ENCODE results near the gene GPATCH8.

GPATCH8 gene

DNA sequence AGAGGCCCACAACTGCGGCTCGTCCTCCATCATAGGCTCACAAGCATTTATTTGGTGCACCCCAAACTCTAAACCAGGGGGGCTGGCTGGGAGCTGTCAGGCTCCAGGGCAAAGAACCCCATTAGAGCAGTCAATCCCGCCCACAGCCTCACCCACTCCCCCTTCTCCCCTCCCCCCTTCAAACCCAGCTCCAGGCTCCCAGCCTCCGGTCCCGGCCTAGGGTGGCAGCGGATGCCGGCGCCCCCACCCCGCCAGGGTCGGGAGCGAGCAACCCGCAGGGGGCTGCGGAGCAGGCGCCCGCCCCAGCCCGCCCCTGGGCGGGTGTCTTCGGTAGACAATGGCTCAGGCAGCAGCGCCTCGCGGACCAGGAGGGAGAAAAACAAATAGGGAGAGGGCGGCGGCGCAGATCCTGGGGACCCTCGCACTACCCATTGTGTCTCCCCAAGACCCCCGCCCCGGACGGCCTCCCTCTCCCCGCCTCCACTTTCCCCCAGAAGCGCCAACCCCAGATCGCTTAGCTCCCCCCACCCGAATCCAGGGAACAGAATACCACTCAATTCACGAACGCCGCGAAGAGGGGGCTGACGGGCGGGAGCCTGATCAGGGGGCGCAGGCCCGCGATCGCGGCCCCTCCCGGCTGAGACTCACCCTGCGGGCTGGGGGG, 140.1 kb downstream of the GPATCH8 start:
- in situ Hi-C loops (cut with MboI; ENCODE audit: low sequenced_read_pairs, unreplicated experiment) = no loop called here
- peak; percentile 75 for DNase-seq (ENCODE audit: low spot score)
- TF ChIP-seq, protein P1, sequence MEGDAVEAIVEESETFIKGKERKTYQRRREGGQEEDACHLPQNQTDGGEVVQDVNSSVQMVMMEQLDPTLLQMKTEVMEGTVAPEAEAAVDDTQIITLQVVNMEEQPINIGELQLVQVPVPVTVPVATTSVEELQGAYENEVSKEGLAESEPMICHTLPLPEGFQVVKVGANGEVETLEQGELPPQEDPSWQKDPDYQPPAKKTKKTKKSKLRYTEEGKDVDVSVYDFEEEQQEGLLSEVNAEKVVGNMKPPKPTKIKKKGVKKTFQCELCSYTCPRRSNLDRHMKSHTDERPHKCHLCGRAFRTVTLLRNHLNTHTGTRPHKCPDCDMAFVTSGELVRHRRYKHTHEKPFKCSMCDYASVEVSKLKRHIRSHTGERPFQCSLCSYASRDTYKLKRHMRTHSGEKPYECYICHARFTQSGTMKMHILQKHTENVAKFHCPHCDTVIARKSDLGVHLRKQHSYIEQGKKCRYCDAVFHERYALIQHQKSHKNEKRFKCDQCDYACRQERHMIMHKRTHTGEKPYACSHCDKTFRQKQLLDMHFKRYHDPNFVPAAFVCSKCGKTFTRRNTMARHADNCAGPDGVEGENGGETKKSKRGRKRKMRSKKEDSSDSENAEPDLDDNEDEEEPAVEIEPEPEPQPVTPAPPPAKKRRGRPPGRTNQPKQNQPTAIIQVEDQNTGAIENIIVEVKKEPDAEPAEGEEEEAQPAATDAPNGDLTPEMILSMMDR (IDR thresholded peaks at IDR 0.05; ENCODE audit: borderline replicate concordance, control extremely low read depth, extremely low read depth, insufficient read depth, missing control alignments) = no peak

DNA sequence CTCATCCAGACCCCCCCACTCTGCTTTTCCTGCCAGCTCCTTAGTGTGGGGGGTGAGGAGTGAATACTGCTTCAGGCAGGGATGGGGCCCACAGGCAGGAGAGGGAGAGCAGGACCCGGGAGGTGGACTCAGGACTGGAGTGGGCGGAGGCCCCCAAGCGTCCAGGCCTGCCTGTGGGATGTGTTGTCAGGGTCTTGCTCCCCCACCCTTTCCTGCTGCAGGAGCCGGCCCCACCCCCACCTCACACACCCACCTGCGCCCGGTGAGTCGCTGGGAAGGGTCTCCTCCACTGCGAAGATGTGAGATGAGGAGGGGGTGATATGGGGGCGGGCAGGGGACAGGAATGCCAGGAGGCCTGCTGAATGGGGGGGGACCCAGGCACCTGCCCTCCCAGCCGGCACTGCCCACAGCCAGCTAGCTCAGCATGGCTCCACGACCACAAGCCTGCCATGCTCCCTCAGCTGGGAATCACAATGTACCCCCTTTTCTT, 140.7 kb downstream of the GPATCH8 start:
- TF ChIP-seq, protein P1 (IDR thresholded peaks at IDR 0.05; ENCODE audit: borderline replicate concordance, control extremely low read depth, extremely low read depth, insufficient read depth, missing control alignments) = no peak
- no peak for DNase-seq (ENCODE audit: low spot score)
- in situ Hi-C loops (cut with MboI; ENCODE audit: low sequenced_read_pairs, unreplicated experiment) = no loop called here

DNA sequence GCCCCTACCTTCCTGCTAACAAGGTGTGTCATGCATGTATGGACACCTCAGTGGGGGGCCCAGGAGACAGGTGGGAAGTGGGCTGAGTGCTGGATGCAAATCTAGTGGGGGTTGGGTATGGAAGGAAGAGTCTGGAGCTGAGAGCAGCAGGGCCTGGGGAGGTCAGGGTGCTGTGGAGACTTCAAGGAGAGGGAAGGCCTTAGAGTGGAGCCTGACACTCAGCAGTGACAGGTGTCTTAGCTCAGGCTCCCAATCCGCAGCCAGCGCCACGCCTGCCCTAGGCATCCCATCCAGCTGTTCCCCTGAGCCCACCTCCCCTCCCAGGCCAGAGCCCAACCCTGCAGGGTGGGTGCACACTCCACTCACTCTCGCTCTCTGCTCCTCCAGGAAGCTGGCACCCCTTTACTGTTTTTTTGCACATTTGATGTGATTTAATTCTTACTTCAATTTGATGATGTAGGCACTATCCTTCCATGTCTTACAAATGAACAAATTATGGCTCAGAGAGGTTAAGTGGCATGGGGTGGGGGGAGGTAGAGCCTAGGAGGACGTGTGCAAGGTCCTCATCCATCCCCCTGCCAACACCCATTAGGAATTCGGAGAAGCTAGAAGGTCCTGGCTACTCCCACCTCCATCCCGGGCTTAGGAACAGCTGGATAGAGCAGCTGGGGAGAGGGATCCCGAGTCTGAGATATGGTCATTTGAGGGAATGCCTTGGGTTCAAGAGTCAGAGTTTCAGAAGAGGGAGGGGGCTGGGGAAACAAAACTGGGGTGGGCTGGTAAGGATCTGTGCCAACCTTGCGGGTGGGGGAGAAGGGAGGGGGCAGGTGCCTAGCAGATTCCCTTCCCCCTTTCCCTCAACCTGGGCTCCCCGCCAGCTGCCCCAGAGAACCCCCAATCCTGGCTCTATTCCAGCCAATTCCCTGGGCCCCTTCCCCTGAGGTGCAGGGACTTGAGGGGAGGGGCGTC, 141.6 kb downstream of the GPATCH8 start:
- no peak for DNase-seq (ENCODE audit: low spot score)
- in situ Hi-C loops (cut with MboI; ENCODE audit: low sequenced_read_pairs, unreplicated experiment) = no loop called here
- TF ChIP-seq, protein P1 (IDR thresholded peaks at IDR 0.05; ENCODE audit: borderline replicate concordance, control extremely low read depth, extremely low read depth, insufficient read depth, missing control alignments) = no peak

DNA sequence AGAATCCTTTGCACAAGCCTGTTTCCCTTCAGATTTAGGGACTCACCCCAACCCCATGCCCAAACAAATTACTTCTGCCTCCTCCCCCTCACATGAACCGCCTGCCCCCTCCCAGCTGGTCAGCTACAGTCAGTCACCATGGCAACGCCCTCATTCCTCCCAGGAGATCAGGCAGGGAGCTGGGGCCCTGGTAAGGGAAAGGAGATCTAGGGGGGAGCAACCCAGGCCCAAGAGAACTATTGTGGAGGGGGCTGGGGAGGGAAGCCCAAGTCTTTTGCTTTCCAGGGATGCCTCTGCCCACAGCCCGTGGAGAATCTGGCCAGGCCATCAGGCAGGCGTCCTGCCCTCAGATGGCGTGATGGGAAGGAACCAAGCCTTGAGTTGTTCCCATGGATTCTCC, 142.4 kb downstream of the GPATCH8 start:
- no peak for DNase-seq (ENCODE audit: low spot score)
- TF ChIP-seq, protein P1 (IDR thresholded peaks at IDR 0.05; ENCODE audit: borderline replicate concordance, control extremely low read depth, extremely low read depth, insufficient read depth, missing control alignments) = no peak
- in situ Hi-C loops (cut with MboI; ENCODE audit: low sequenced_read_pairs, unreplicated experiment) = no loop called here

DNA sequence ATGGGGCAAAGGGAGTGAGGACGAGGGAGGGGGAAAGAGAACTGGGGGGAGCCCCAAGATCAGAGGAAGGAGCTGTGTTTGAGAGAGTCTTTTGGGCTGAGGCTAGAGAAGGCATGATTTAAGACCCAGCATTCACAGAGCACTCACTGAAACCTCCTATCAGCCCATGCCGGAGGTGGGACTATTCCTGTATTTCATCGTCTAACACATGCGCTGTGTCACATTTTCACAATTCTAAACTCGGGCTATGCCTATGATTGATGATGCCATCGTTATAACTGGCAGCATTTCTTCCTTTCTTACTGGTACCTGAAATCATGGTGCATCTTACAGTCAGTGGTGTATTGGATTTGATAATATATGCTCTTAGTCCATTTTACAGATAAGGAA, 143.1 kb downstream of the GPATCH8 start:
- in situ Hi-C loops (cut with MboI; ENCODE audit: low sequenced_read_pairs, unreplicated experiment) = no loop called here
- no peak for DNase-seq (ENCODE audit: low spot score)
- TF ChIP-seq, protein P1 (IDR thresholded peaks at IDR 0.05; ENCODE audit: borderline replicate concordance, control extremely low read depth, extremely low read depth, insufficient read depth, missing control alignments) = no peak

DNA sequence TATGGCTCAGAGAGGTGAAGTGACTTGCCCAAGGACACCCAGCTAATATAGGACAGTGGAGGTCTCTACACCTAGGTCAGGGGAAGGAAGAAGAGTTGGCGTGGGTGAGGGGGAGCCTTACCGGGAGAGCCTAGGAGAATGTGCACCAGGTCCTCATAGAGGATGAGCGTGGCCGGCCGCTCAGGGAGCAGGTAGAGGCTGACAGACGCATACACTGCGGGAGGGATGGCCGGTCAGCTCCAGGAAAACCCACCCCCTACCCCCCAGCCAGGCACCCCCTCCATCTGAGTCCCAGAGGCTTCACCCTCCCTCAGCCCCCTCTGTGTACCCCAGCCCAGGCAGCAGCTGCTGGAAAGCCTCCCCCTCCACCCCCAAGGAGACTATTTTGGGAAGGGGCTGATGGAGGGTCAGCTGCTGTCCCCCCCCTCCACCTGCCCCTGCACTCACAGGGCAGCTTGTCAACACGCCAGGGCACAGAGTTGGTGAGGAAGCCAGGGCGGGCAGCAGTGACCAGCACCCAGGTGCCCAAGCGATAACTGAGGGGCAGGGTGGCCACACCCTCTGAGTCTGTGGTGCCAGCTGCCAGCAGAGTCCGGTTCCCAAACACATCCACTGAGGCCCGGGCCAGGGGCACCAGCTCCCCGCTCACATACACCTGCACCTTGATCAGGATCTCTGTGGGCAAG, 143.6 kb downstream of the GPATCH8 start:
- DNase-seq (ENCODE audit: low spot score) = no peak
- TF ChIP-seq, protein P1 (IDR thresholded peaks at IDR 0.05; ENCODE audit: borderline replicate concordance, control extremely low read depth, extremely low read depth, insufficient read depth, missing control alignments) = no peak
- in situ Hi-C loops (cut with MboI; ENCODE audit: low sequenced_read_pairs, unreplicated experiment) = no loop called here
